HepG2 (cell line): Measurements from ENCODE around the gene PPP1R13B. TPM values are rescaled to one million over a fixed set of nuclear protein-coding genes. Genes with fewer than 3 reads are reported as not detected.

ENCODE experiments used
- AGO2 ChIP-seq: fragments of 200-400 bp; formaldehyde crosslinking; optimal IDR thresholded peaks from 2 replicates; pipeline ENCODE3; 2017; ENCODE audit warnings: mild to moderate bottlenecking, low read depth, low read length, moderate library complexity
- CERS6 ChIP-seq: sonication (generic); formaldehyde crosslinking; IDR thresholded peaks from 2 replicates; pipeline ENCODE4 v1.5.0; 2020; ENCODE audit warnings: missing genetic modification reagents
- E2F1 ChIP-seq: sonication (generic); formaldehyde crosslinking; IDR thresholded peaks from 2 replicates; pipeline ENCODE4 v1.5.0; 2020; ENCODE audit warnings: missing genetic modification reagents
- GRHL1 ChIP-seq: sonication (generic); formaldehyde crosslinking; conservative IDR thresholded peaks from 2 replicates; pipeline ENCODE4 v1.8.0; 2022; ENCODE audit warnings: missing genetic modification reagents
- KDM5A ChIP-seq: fragments of 200-600 bp; sonication (generic); IDR thresholded peaks from 2 replicates; pipeline ENCODE4 v1.7.0; 2018; ENCODE audit warnings: antibody characterized with exemption, mild to moderate bottlenecking, low read length, borderline replicate concordance
- PLRG1 ChIP-seq: fragments of 450-650 bp; conservative IDR thresholded peaks from 2 replicates; pipeline ENCODE4 v1.6.1; 2016
- PREB ChIP-seq: sonication (generic); formaldehyde crosslinking; IDR thresholded peaks from 2 replicates; pipeline ENCODE4 v1.4.0; 2020; ENCODE audit warnings: missing genetic modification reagents
- RARA ChIP-seq: IDR thresholded peaks from 2 replicates; pipeline ENCODE4 v1.6.1; 2016; ENCODE audit warnings: missing genetic modification reagents, missing compliant biosample characterization
- REL ChIP-seq: sonication (generic); formaldehyde crosslinking; conservative IDR thresholded peaks from 2 replicates; pipeline ENCODE4 v1.8.0; 2022; ENCODE audit warnings: mild to moderate bottlenecking, missing genetic modification reagents, moderate library complexity
- REXO4 ChIP-seq: sonication (generic); formaldehyde crosslinking; IDR thresholded peaks from 2 replicates; pipeline ENCODE4 v1.8.0; 2022; ENCODE audit warnings: missing genetic modification reagents, mild to moderate bottlenecking, borderline replicate concordance
- THRA ChIP-seq: sonication (generic); formaldehyde crosslinking; IDR thresholded peaks from 2 replicates; pipeline ENCODE4 v1.4.0; 2020; ENCODE audit warnings: missing genetic modification reagents, borderline replicate concordance
- TOPORS ChIP-seq: sonication (generic); formaldehyde crosslinking; IDR thresholded peaks from 2 replicates; pipeline ENCODE4 v1.8.0; 2023; ENCODE audit warnings: mild to moderate bottlenecking, missing genetic modification reagents
- WIZ ChIP-seq: sonication (generic); formaldehyde crosslinking; IDR thresholded peaks from 2 replicates; pipeline ENCODE4 v1.5.1; 2020; ENCODE audit warnings: mild to moderate bottlenecking, missing genetic modification reagents
- ZBTB14 ChIP-seq: sonication (generic); formaldehyde crosslinking; IDR thresholded peaks from 2 replicates; pipeline ENCODE4 v1.4.0; 2020; ENCODE audit warnings: missing genetic modification reagents
- ZBTB42 ChIP-seq: sonication (generic); formaldehyde crosslinking; IDR thresholded peaks from 2 replicates; pipeline ENCODE4 v1.5.0; 2020; ENCODE audit warnings: mild to moderate bottlenecking, missing genetic modification reagents
- ZFP37 ChIP-seq: sonication (generic); formaldehyde crosslinking; IDR thresholded peaks from 2 replicates; pipeline ENCODE4 v1.4.0; 2020; ENCODE audit warnings: missing genetic modification reagents, borderline replicate concordance
- ZFX ChIP-seq: sonication (generic); formaldehyde crosslinking; IDR thresholded peaks from 2 replicates; pipeline ENCODE4 v1.4.0; 2020; ENCODE audit warnings: mild to moderate bottlenecking, low read depth, missing genetic modification reagents, moderate library complexity
- ZNF331 ChIP-seq: sonication (generic); formaldehyde crosslinking; IDR thresholded peaks from 2 replicates; pipeline ENCODE4 v1.4.0; 2020; ENCODE audit warnings: missing genetic modification reagents
- ZNF567 ChIP-seq: sonication (generic); formaldehyde crosslinking; IDR thresholded peaks from 2 replicates; pipeline ENCODE4 v1.8.1; 2023; ENCODE audit warnings: mild to moderate bottlenecking, missing genetic modification reagents, borderline replicate concordance
- ZNF746 ChIP-seq: sonication (generic); formaldehyde crosslinking; IDR thresholded peaks from 2 replicates; pipeline ENCODE4 v1.8.0; 2022; ENCODE audit warnings: mild to moderate bottlenecking, missing genetic modification reagents
- ZNF776 ChIP-seq: sonication (generic); formaldehyde crosslinking; IDR thresholded peaks from 2 replicates; pipeline ENCODE4 v1.4.0; 2020; ENCODE audit warnings: mild to moderate bottlenecking, missing genetic modification reagents
- ZNF879 ChIP-seq: sonication (generic); formaldehyde crosslinking; IDR thresholded peaks from 2 replicates; pipeline ENCODE4 v1.8.1; 2023; ENCODE audit warnings: missing genetic modification reagents
- polyA plus RNA-seq, 8 experiments: library from polyadenylated mRNA; depleted of rRNA in 3 of 8; stranded (reverse) in 7 of 8; unstranded in 1 of 8; fragments of >200 nt; fragmentation: Illumina TruSeq in 4 of 8; extraction: Trizol in 4 of 8; gene quantifications; 2 replicates each; pipeline versions ENCODE4 v1.2.1 to v1.2.3, GENCODE V29; 2011 to 2016; ENCODE audit warnings: low read depth in 4 of 8, missing spikeins in 1 of 8, mixed read lengths in 1 of 8; ENCODE audit not compliant: insufficient read depth in 1 of 8
- total RNA-seq, 5 experiments: library from RNA; depleted of rRNA; stranded (reverse); fragments of >200 nt; fragmentation: Illumina TruSeq; extraction: Trizol; gene quantifications; 2 replicates each; pipeline ENCODE4 v1.2.3, GENCODE V29; 2016; ENCODE audit warnings: low read depth in 1 of 5

Gene PPP1R13B
- total and polyA plus RNA-seq, 2 of the 13 experiments (the other 11 are each of a cell fraction or from before 2014, with no cell fraction given), result 4.6 to 9.4 TPM

- TF ChIP-seq E2F1 (no peak), PREB (CRISPR knock-in tag) (no peak), ZBTB14 (CRISPR knock-in tag) (no peak), ZFX (CRISPR knock-in tag) (peak; percentile 73), ZFP37 (CRISPR knock-in tag) (no peak; the same call in 1 of the 2 replicates), PLRG1 (no peak), ZNF746 (peak; percentile 64), RARA (peak; percentile 87), TOPORS (CRISPR knock-in tag) (peak; percentile 67; the same call in 1 of the 2 replicates), REXO4 (CRISPR knock-in tag) (no peak), AGO2 (peak; percentile 37), KDM5A (peak; percentile 26; the same call in 1 of the 2 replicates), THRA (CRISPR knock-in tag) (peak; percentile 99), ZBTB42 (CRISPR knock-in tag) (no peak), ZNF567 (CRISPR knock-in tag) (peak; percentile 71; the same call in 1 of the 2 replicates), ZNF776 (CRISPR knock-in tag) (no peak; the same call in 1 of the 2 replicates), REL (no peak), ZNF331 (peak; percentile 93), ZNF879 (CRISPR knock-in tag) (0 out of 2 replicates have a peak, but pooled peaks have one; percentile 20), CERS6 (CRISPR knock-in tag) (no peak), WIZ (CRISPR knock-in tag) (no peak), GRHL1 (CRISPR knock-in tag) (no peak)
Observed at GRCh38 chr14:103879570-103880347, 32.4 kb upstream of the PPP1R13B start (continued).
